Activated CD4-positive, alpha-beta T cell treated with anti-CD3 and anti-CD28 coated beads, Interleukin-2, amount 50 U/mL, for 24 hours (primary cell): Measurements from ENCODE around the gene ALLC.

ENCODE experiments used
- DNase-seq, 2 donors: peaks; one replicate each; pipeline ENCODE4 v3.0.0-alpha.2; 2020; ENCODE audit warnings: low read depth in 1 of 2, low spot score in 1 of 2

Gene ALLC

GRCh38 chr2:3712424-3712823, 54.4 kb downstream of the ALLC start:
- no peak for DNase-seq

- DNase-seq: no peak
Measured at GRCh38 chr2:3712831-3713503, 55.0 kb downstream of the ALLC start.

GRCh38 chr2:3718679-3719078, 60.7 kb downstream of the ALLC start:
- no peak for DNase-seq

GRCh38 chr2:3725002-3725401, 67.0 kb downstream of the ALLC start:
- no peak for DNase-seq

- no peak for DNase-seq
Measured at GRCh38 chr2:3725458-3726250, 67.7 kb downstream of the ALLC start.

GRCh38 chr2:3726511-3726910, 68.5 kb downstream of the ALLC start:
- no peak for DNase-seq

- DNase-seq: no peak
Measured at GRCh38 chr2:3727397-3728045, 69.5 kb downstream of the ALLC start.

- DNase-seq: no peak
Measured at GRCh38 chr2:3728104-3729054, 70.4 kb downstream of the ALLC start.

- DNase-seq: no peak
Measured at GRCh38 chr2:3729055-3729448, 71.1 kb downstream of the ALLC start.

- DNase-seq: no peak
Measured at GRCh38 chr2:3729786-3730185, 71.8 kb downstream of the ALLC start.

- no peak for DNase-seq
Measured at GRCh38 chr2:3730646-3731045, 72.6 kb downstream of the ALLC start.

GRCh38 chr2:3731829-3732228, 73.8 kb downstream of the ALLC start:
- DNase-seq: no peak

GRCh38 chr2:3736112-3736511, 78.1 kb downstream of the ALLC start:
- DNase-seq: no peak

GRCh38 chr2:3737128-3737527, 79.1 kb downstream of the ALLC start:
- no peak for DNase-seq

- DNase-seq: no peak
Measured at GRCh38 chr2:3738454-3738853, 80.5 kb downstream of the ALLC start.

GRCh38 chr2:3739313-3739712, 81.3 kb downstream of the ALLC start:
- no peak for DNase-seq

- no peak for DNase-seq
Measured at GRCh38 chr2:3741396-3741795, 83.4 kb downstream of the ALLC start.

- no peak for DNase-seq
Measured at GRCh38 chr2:3741867-3742602, 84.0 kb downstream of the ALLC start.

GRCh38 chr2:3742743-3743508, 84.9 kb downstream of the ALLC start:
- DNase-seq: no peak
